Right renal cortex interstitium (tissue), 3 donors: Measurements from ENCODE around the gene KIF25. TPM values are rescaled to one million over a fixed set of nuclear protein-coding genes. Genes with fewer than 3 reads are reported as not detected.

ENCODE experiments used
- DNase-seq, 3 donors: peaks; one replicate each; pipeline ENCODE4 v3.0.0-alpha.2; 2013; ENCODE audit warnings: low read depth in 3 of 3, low spot score in 2 of 3
- polyA plus RNA-seq, 3 donors: library from polyadenylated mRNA; unstranded; fragments of 120-200 nt; gene quantifications; one replicate each; pipeline ENCODE4 v1.2.1, GENCODE V29; 2013; ENCODE audit not compliant: insufficient read length in 3 of 3

KIF25 gene
- polyA plus RNA-seq, 3 donors: 0.47 to 0.82 (median 0.50) TPM

GRCh38 chr6:168082860-168083513, 85.5 kb downstream of the KIF25 start:
- no peak for DNase-seq

- DNase-seq: no peak
These were observed 86.0 kb downstream of the KIF25 start for GRCh38 chr6:168083514-168083885.

- no peak for DNase-seq
These were observed 87.1 kb downstream of the KIF25 start for GRCh38 chr6:168084465-168085160.

GRCh38 chr6:168086066-168086465, 88.6 kb downstream of the KIF25 start:
- DNase-seq: no peak

- no peak for DNase-seq
These were observed 89.1 kb downstream of the KIF25 start for GRCh38 chr6:168086616-168087015.

GRCh38 chr6:168087436-168088160, 90.1 kb downstream of the KIF25 start:
- no peak for DNase-seq

- peak; percentile 82 to 91 (median 87) for DNase-seq
These were observed 90.9 kb downstream of the KIF25 start for GRCh38 chr6:168088161-168089053.

GRCh38 chr6:168089186-168090063, 92.0 kb downstream of the KIF25 start:
- DNase-seq: no peak

GRCh38 chr6:168090064-168090690, 92.7 kb downstream of the KIF25 start:
- DNase-seq: no peak

- DNase-seq: no peak
These were observed 93.2 kb downstream of the KIF25 start for GRCh38 chr6:168090706-168091105.

- no peak for DNase-seq
These were observed 94.2 kb downstream of the KIF25 start for GRCh38 chr6:168091381-168092264.

- DNase-seq: no peak
These were observed 95.1 kb downstream of the KIF25 start for GRCh38 chr6:168092541-168092940.

- DNase-seq: no peak
These were observed 95.6 kb downstream of the KIF25 start for GRCh38 chr6:168093071-168093505.

- DNase-seq: no peak
These were observed 96.2 kb downstream of the KIF25 start for GRCh38 chr6:168093634-168094033.
